OCI-LY3 (cell line): Measurements from ENCODE around the gene LDLRAD4.

Experiments
- H2AFZ ChIP-seq: fragments of 200-600, 300-600 bp; shearing (Covaris generic); 2 replicates; pipeline ENCODE4 v1.6.0; 2014; ENCODE audit warnings: antibody characterized with exemption, low read depth, low read length
- H3K27ac ChIP-seq: fragments of 200-600, 300-600 bp; sonication (generic); 2 replicates; pipeline ENCODE4 v1.5.1; 2014; ENCODE audit warnings: mild to moderate bottlenecking, low read length, moderate library complexity, mixed read lengths
- H3K27me3 ChIP-seq: fragments of 200-600, 300-600 bp; sonication (generic); 2 replicates; pipeline ENCODE4 v1.6.1; 2014; ENCODE audit warnings: low read depth, low read length, mixed read lengths
- H3K36me3 ChIP-seq: fragments of 200-600, 300-600 bp; sonication (generic); replicated peaks from 2 replicates; pipeline ENCODE3; 2014; ENCODE audit warnings: low read depth, low read length, mixed read lengths
- H3K4me1 ChIP-seq: fragments of 300-600, 200-600 bp; sonication (generic); 2 replicates; pipeline ENCODE4 v1.6.1; 2014; ENCODE audit warnings: low read length, mixed read lengths
- H3K4me2 ChIP-seq: fragments of 200-600, 300-600 bp; sonication (generic); 2 replicates; pipeline ENCODE4 v1.6.1; 2014; ENCODE audit warnings: low read length, mixed read lengths
- H3K4me3 ChIP-seq: fragments of 300-600, 200-600 bp; sonication (generic); 2 replicates; pipeline ENCODE4 v1.5.1; 2014; ENCODE audit warnings: antibody characterized with exemption, mild to moderate bottlenecking, low read length, moderate library complexity
- H3K79me2 ChIP-seq: fragments of 300-600, 200-600 bp; shearing (Covaris generic); 2 replicates; pipeline ENCODE4 v1.6.1; 2014; ENCODE audit warnings: mild to moderate bottlenecking, low read length, mixed read lengths
- H3K9ac ChIP-seq: fragments of 300-600, 200-600 bp; shearing (Covaris generic); 2 replicates; pipeline ENCODE4 v1.6.0; 2014; ENCODE audit warnings: mild to moderate bottlenecking, low read length, moderate library complexity
- H3K9me3 ChIP-seq: fragments of 200-600, 300-600 bp; shearing (Covaris generic); 2 replicates; pipeline ENCODE4 v1.6.1; 2014; ENCODE audit warnings: low read length, mixed read lengths; ENCODE audit not compliant: insufficient read depth
- H4K20me1 ChIP-seq: fragments of 200-600, 300-600 bp; sonication (generic); 2 replicates; pipeline ENCODE4 v1.6.1; 2016; ENCODE audit warnings: low read length, mixed read lengths; ENCODE audit not compliant: insufficient read depth
- EZH2phosphoT487 ChIP-seq: fragments of 200-600 bp; shearing (Covaris generic); IDR thresholded peaks from 2 replicates; pipeline ENCODE4 v1.6.1; 2018; ENCODE audit warnings: antibody characterized with exemption, mixed run types, low read depth
- TF ChIP-seq, protein P1 (sequence below): fragments of 200-600, 300-600 bp; sonication (generic); IDR thresholded peaks from 2 replicates; pipeline ENCODE4 v1.5.1; 2014; ENCODE audit warnings: antibody characterized with exemption, low read length, low read depth

Gene LDLRAD4

DNA sequence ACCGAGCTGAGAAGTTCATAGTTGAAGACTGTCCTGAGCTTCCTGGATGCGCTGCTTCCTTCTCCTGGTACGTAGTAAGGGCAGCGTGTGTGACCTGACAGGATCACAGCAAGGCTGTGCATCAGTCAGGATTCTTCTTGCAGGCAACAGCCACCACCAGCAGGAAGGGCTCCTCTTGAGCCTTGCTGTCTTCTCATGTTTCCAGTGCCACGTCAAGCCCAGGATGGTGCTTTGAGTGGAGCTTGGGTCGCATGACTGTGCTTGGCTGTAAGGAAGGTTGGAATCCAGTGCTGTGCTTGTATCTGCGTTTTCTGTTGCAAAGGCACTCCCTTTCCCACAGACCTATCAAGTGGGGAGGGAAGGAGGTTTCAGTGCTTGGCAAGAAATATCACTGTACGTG, 194.3 kb downstream of the LDLRAD4 start:
- no peak overlapping the region for H3K27ac ChIP-seq
- H3K9ac ChIP-seq, result no peak overlapping the region
- H3K36me3 ChIP-seq, result no peaks in the 10 kb centered on the region
- H3K4me3 ChIP-seq, result no peak overlapping the region
- H4K20me1 ChIP-seq, result no peaks in the 10 kb centered on the region
- no peaks in the 10 kb centered on the region for H3K4me1 ChIP-seq
- H3K79me2 ChIP-seq, result no peaks in the 10 kb centered on the region
- no peaks in the 10 kb centered on the region; the same call in 1 of the 2 replicates for H3K27me3 ChIP-seq
- TF ChIP-seq, protein P1, sequence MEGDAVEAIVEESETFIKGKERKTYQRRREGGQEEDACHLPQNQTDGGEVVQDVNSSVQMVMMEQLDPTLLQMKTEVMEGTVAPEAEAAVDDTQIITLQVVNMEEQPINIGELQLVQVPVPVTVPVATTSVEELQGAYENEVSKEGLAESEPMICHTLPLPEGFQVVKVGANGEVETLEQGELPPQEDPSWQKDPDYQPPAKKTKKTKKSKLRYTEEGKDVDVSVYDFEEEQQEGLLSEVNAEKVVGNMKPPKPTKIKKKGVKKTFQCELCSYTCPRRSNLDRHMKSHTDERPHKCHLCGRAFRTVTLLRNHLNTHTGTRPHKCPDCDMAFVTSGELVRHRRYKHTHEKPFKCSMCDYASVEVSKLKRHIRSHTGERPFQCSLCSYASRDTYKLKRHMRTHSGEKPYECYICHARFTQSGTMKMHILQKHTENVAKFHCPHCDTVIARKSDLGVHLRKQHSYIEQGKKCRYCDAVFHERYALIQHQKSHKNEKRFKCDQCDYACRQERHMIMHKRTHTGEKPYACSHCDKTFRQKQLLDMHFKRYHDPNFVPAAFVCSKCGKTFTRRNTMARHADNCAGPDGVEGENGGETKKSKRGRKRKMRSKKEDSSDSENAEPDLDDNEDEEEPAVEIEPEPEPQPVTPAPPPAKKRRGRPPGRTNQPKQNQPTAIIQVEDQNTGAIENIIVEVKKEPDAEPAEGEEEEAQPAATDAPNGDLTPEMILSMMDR, result no peak
- TF ChIP-seq EZH2phosphoT487, result no peak
- no peaks in the 10 kb centered on the region for H3K9me3 ChIP-seq
- no peak overlapping the region for H3K4me2 ChIP-seq
- H2AFZ ChIP-seq, result no peak overlapping the region

DNA sequence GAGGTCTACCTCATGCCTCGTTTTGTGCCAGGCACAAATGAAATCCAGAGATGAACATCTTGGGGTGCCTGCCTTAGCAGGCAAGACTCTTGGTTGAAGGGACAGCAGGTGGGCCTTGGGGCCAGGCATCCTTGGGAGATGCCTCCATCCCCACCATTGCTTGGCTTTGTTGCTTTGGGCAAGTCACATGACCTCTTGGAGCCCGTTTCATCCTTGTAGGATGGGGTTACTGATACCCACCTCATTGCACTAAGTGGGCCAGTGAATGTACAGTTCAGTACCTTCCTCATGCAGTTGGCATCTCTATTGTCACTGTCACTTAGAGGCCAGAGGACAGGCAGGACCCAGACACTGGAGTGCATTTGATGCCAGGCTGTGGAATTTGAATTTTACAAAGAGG, 195.5 kb downstream of the LDLRAD4 start:
- Histone ChIP-seq H3K4me3 (no peak overlapping the region), H3K36me3 (no peaks in the 10 kb centered on the region), H2AFZ (no peak overlapping the region), H3K4me1 (no peaks in the 10 kb centered on the region), H3K9ac (no peak overlapping the region), H3K9me3 (no peaks in the 10 kb centered on the region), H3K27me3 (no peaks in the 10 kb centered on the region; the same call in none of the 2 replicates), H3K27ac (no peak overlapping the region), H4K20me1 (no peaks in the 10 kb centered on the region), H3K79me2 (no peaks in the 10 kb centered on the region), H3K4me2 (no peak overlapping the region)
- TF ChIP-seq EZH2phosphoT487, result no peak
- TF ChIP-seq, protein P1, result no peak

DNA sequence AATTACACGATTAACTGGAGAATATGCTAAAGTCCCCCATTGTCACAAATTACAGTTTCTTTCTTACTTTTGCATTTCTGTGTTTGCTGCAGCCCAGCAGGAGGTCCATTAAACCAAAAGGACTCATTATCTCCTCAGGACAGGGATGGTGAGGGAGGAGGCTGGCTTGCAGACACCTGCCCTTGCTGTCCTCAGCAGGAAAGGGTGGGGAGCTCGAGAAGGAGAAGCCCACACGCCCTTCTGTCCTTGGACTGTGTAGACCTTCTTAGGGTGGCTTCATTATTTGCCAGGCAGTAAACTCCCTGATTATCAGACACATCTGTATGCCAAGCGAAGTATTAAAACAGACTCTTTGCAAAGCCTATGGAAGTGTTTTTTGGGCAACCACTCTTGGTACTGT, 196.0 kb downstream of the LDLRAD4 start:
- Histone ChIP-seq H3K4me3 (no peak overlapping the region), H2AFZ (no peak overlapping the region), H3K36me3 (no peaks in the 10 kb centered on the region), H3K4me1 (no peaks in the 10 kb centered on the region), H4K20me1 (no peaks in the 10 kb centered on the region), H3K9ac (no peak overlapping the region), H3K27me3 (no peaks in the 10 kb centered on the region; the same call in none of the 2 replicates), H3K79me2 (no peaks in the 10 kb centered on the region), H3K4me2 (no peak overlapping the region), H3K9me3 (no peaks in the 10 kb centered on the region), H3K27ac (no peak overlapping the region)
- no peak for TF ChIP-seq EZH2phosphoT487
- TF ChIP-seq, protein P1, result no peak

DNA sequence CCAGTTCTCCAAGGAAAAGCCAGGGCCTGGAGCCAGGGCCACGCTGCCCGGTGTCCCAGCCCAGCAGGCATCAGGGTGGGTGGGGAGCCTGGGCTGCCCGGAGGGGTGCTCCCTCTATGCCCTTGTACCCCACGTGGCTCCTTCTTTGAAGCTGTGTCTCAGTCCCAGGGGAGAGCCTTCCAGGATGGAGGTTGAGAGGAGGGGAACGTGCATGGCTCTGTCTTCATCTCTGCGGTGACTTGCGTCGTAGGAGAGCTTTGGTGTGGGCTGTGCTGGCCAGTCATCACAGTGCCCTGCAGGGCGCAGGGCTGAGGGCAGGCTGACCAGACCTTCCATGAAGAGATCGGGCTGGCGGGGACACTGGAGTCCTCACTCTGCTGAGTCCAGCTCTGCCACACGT, 197.2 kb downstream of the LDLRAD4 start:
- no peaks in the 10 kb centered on the region for H3K36me3 ChIP-seq
- H3K27me3 ChIP-seq, result no peaks in the 10 kb centered on the region; the same call in none of the 2 replicates
- H3K4me2 ChIP-seq, result no peak overlapping the region
- H3K4me1 ChIP-seq, result no peaks in the 10 kb centered on the region
- H3K9ac ChIP-seq, result no peak overlapping the region
- H3K9me3 ChIP-seq, result no peaks in the 10 kb centered on the region
- no peak overlapping the region for H3K27ac ChIP-seq
- no peak overlapping the region for H3K4me3 ChIP-seq
- no peaks in the 10 kb centered on the region for H4K20me1 ChIP-seq
- H3K79me2 ChIP-seq, result no peaks in the 10 kb centered on the region
- TF ChIP-seq, protein P1, result no peak
- no peak for TF ChIP-seq EZH2phosphoT487
- H2AFZ ChIP-seq, result no peak overlapping the region
